GM23248 (cell line): ENCODE data around the gene DIAPH3. TPM values are rescaled to one million over a fixed set of nuclear protein-coding genes. Genes with fewer than 3 reads are reported as not detected.
"Not testable (repeated sequence)": the region's sequence is repeated elsewhere in the genome, so short reads cannot be mapped to it uniquely, and the experiment has no call there.

Experiments used
- DNase-seq: peaks from one replicate; pipeline ENCODE4 v3.0.0-alpha.2; 2015
- H2AFZ ChIP-seq: fragments of 200-600 bp; sonication (generic); 2 replicates; pipeline ENCODE4 v1.6.1; 2016; ENCODE audit warnings: antibody characterized with exemption
- H3F3A ChIP-seq: fragments of 200-600 bp; sonication (generic); 2 replicates; pipeline ENCODE4 v1.6.1; 2016; ENCODE audit warnings: mild to moderate bottlenecking, antibody characterized with exemption, mixed run types; ENCODE audit not compliant: insufficient read depth
- H3K27ac ChIP-seq: fragments of 200-600 bp; sonication (generic); 2 replicates; pipeline ENCODE4 v1.5.1; 2016; ENCODE audit warnings: mild to moderate bottlenecking
- H3K27me3 ChIP-seq: fragments of 200-600 bp; sonication (generic); replicated peaks from 2 replicates; pipeline ENCODE4 v1.6.1; 2016; ENCODE audit warnings: mild to moderate bottlenecking; ENCODE audit not compliant: insufficient read depth
- H3K36me3 ChIP-seq: fragments of 200-600 bp; sonication (generic); 2 replicates; pipeline ENCODE4 v1.6.1; 2016; ENCODE audit warnings: low read depth, mild to moderate bottlenecking
- H3K4me1 ChIP-seq: fragments of 200-600 bp; sonication (generic); 2 replicates; pipeline ENCODE4 v1.6.1; 2016; ENCODE audit warnings: mild to moderate bottlenecking; ENCODE audit not compliant: insufficient read depth
- H3K4me2 ChIP-seq: fragments of 200-600 bp; sonication (generic); one replicate; pipeline ENCODE4 v1.6.1; 2016; ENCODE audit warnings: mild to moderate bottlenecking; ENCODE audit not compliant: unreplicated experiment
- H3K4me3 ChIP-seq: fragments of 200-600 bp; sonication (generic); 2 replicates; pipeline ENCODE4 v1.5.1; 2016; ENCODE audit warnings: mild to moderate bottlenecking
- H3K79me2 ChIP-seq: fragments of 200-600 bp; sonication (generic); 2 replicates; pipeline ENCODE4 v1.6.1; 2016; ENCODE audit warnings: mild to moderate bottlenecking; ENCODE audit not compliant: insufficient read depth
- H3K9ac ChIP-seq: fragments of 200-600 bp; sonication (generic); 2 replicates; pipeline ENCODE4 v1.6.1; 2016; ENCODE audit warnings: mild to moderate bottlenecking
- H3K9me2 ChIP-seq: fragments of 200-600 bp; sonication (generic); 2 replicates; pipeline ENCODE4 v1.6.1; 2016; ENCODE audit warnings: mixed run types, mild to moderate bottlenecking, moderate library complexity; ENCODE audit not compliant: insufficient read depth
- H3K9me3 ChIP-seq: fragments of 200-600 bp; sonication (generic); one replicate; pipeline ENCODE4 v1.6.1; 2017; ENCODE audit warnings: low read depth
- H4K20me1 ChIP-seq: fragments of 200-600 bp; sonication (generic); 2 replicates; pipeline ENCODE4 v1.6.0; 2016; ENCODE audit not compliant: insufficient read depth
- EZH2 ChIP-seq: fragments of 200-600 bp; sonication (generic); IDR thresholded peaks from 2 replicates; pipeline ENCODE4 v1.6.1; 2018; ENCODE audit warnings: antibody characterized with exemption, mild to moderate bottlenecking; ENCODE audit not compliant: insufficient read depth, poor library complexity, severe bottlenecking
- EZH2phosphoT487 ChIP-seq: fragments of 200-600 bp; sonication (generic); IDR thresholded peaks from 2 replicates; pipeline ENCODE4 v1.6.1; 2018; ENCODE audit warnings: antibody characterized with exemption, moderate library complexity, mild to moderate bottlenecking, low read depth; ENCODE audit not compliant: insufficient read depth
- WGBS, 2 experiments: methylation state at CpG; one replicate each; pipeline ENCODE4 v1.1.6; 2015 to 2017; ENCODE audit warnings: low lambda C conversion rate in 2 of 2, low coverage in 1 of 2; ENCODE audit errors: missing lambda C conversion rate in 2 of 2; 5-methylcytosine and 5-hydroxymethylcytosine counted together
- in situ Hi-C: fragments of 300-500 bp; cut with MboI; formaldehyde crosslinking; loops from 2 replicates; pipeline ENCODE4 v1.15.0; 2020
- polyA plus RNA-seq: library from polyadenylated mRNA; unstranded; fragments of >200 nt; fragmentation: Nextera tagmentation; extraction: Ambion mirVana; gene quantifications from 2 replicates; pipeline ENCODE4 v1.2.1, GENCODE V29; 2016
- total RNA-seq: library from RNA; depleted of rRNA; stranded (reverse); fragments of >200 nt; shearing (Covaris generic); gene quantifications from 2 replicates; pipeline ENCODE4 v1.2.3, GENCODE V29; 2014

Gene DIAPH3
- total and polyA plus RNA-seq, 2 experiments from 2014 or later = 12.1 to 18.1 TPM

DNA sequence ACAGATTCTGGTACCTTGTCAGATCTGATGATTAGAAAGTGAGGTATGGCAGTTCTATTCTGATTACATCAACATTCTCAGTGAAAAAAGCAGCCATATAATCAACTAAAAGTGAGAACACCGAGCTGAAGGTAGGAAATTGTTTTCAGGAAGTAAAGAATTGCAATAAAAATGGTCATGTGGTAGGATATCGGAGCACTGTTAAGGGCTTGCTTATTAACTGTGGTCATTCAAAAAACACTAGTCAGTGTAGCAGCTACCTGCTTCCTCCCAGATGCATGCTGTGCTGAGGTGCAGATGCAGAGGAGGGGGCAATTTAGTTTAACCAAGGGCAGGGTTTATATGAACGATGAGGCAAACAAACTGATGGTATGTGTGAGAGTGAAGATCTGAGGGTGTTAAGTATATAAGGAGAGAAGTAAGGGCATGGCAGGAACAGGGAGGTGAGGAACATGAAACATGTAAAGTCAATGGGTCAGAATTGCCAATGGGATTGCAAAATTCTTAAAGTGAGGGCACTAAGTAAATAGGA, 111.9 kb downstream of the DIAPH3 start:
- DNase-seq = no peak
- no peaks in the 10 kb centered on the region for H3K27me3 ChIP-seq
- WGBS, 2 experiments = 83 to 90% methylated on average over 3 of the region's 3 CpGs
- in situ Hi-C loops = no loop called here
- H3K9me2 ChIP-seq = no peaks in the 10 kb centered on the region
- H3K27ac ChIP-seq = no peak overlapping the region
- H3K9ac ChIP-seq = no peak overlapping the region
- no peaks in the 10 kb centered on the region for H3F3A ChIP-seq
- H3K4me2 ChIP-seq = no peak overlapping the region
- no peak overlapping the region for H2AFZ ChIP-seq
- TF ChIP-seq EZH2phosphoT487 = no peak
- TF ChIP-seq EZH2 = no peak
- H3K9me3 ChIP-seq = no peaks in the 10 kb centered on the region
- H3K4me3 ChIP-seq = no peak overlapping the region
- no peaks in the 10 kb centered on the region for H3K36me3 ChIP-seq
- H3K4me1 ChIP-seq = no peaks in the 10 kb centered on the region
- H4K20me1 ChIP-seq = no peaks in the 10 kb centered on the region
- no peaks in the 10 kb centered on the region for H3K79me2 ChIP-seq

DNA sequence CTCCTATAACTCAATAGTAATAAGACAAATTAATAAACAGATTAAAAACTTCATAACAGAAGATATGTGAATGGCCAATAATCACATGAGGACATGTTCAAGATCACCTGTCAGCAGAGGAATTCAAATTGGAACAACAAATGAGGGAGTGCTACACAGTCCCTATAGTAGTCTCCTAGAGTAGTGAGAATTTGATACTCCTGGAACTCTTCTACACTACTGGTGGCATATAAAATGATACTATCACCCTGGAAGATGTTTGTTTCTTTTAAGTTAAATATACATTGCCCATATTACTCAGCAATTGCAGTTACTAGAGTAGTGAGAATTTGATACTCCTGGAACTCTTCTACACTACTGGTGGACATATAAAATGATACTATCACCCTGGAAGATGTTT, 115.4 kb downstream of the DIAPH3 start:
- DNase-seq, H3K79me2 ChIP-seq, H3K27ac ChIP-seq, H3K9ac ChIP-seq, H4K20me1 ChIP-seq, H3K4me2 ChIP-seq, H3F3A ChIP-seq, H3K4me3 ChIP-seq, H3K9me2 ChIP-seq, in situ Hi-C loops, H3K4me1 ChIP-seq, H3K27me3 ChIP-seq, H2AFZ ChIP-seq, H3K36me3 ChIP-seq, H3K9me3 ChIP-seq: not testable (repeated sequence)

GRCh38 chr13:60047918-60048317, 115.8 kb downstream of the DIAPH3 start:
- Histone ChIP-seq H3K4me3 (no peak overlapping the region), H3K27me3 (no peaks in the 10 kb centered on the region), H3K4me2 (no peak overlapping the region), H3K9me3 (no peaks in the 10 kb centered on the region), H3K27ac (no peak overlapping the region), H3F3A (no peaks in the 10 kb centered on the region), H4K20me1 (no peaks in the 10 kb centered on the region), H3K36me3 (no peaks in the 10 kb centered on the region), H3K9me2 (no peaks in the 10 kb centered on the region), H3K79me2 (no peaks in the 10 kb centered on the region), H3K4me1 (no peaks in the 10 kb centered on the region), H2AFZ (no peak overlapping the region), H3K9ac (no peak overlapping the region)
- in situ Hi-C loops = no loop called here
- WGBS, 2 experiments = 43 to 47% methylated on average over 3 of the region's 3 CpGs
- no peak for DNase-seq
- TF ChIP-seq EZH2phosphoT487 = no peak
- TF ChIP-seq EZH2 = no peak

GRCh38 chr13:60044321-60044720, 119.4 kb downstream of the DIAPH3 start:
- H4K20me1 ChIP-seq = no peaks in the 10 kb centered on the region
- H3K4me3 ChIP-seq = no peak overlapping the region
- WGBS, 2 experiments = 98 to 100% methylated on average over 4 of the region's 4 CpGs
- H3K4me1 ChIP-seq = no peaks in the 10 kb centered on the region
- no peaks in the 10 kb centered on the region for H3K9me3 ChIP-seq
- H3K79me2 ChIP-seq = no peaks in the 10 kb centered on the region
- DNase-seq = no peak
- TF ChIP-seq EZH2 = no peak
- in situ Hi-C loops = no loop called here
- no peaks in the 10 kb centered on the region for H3F3A ChIP-seq
- no peak overlapping the region for H3K4me2 ChIP-seq
- no peaks in the 10 kb centered on the region for H3K9me2 ChIP-seq
- no peak overlapping the region for H3K9ac ChIP-seq
- H3K27me3 ChIP-seq = no peaks in the 10 kb centered on the region
- H3K27ac ChIP-seq = no peak overlapping the region
- no peak overlapping the region for H2AFZ ChIP-seq
- no peaks in the 10 kb centered on the region for H3K36me3 ChIP-seq

GRCh38 chr13:60043262-60043661, 120.5 kb downstream of the DIAPH3 start:
- Histone ChIP-seq H3K9me3 (no peaks in the 10 kb centered on the region), H3K4me1 (no peaks in the 10 kb centered on the region), H3F3A (no peaks in the 10 kb centered on the region), H3K4me2 (no peak overlapping the region), H4K20me1 (no peaks in the 10 kb centered on the region), H3K4me3 (no peak overlapping the region), H2AFZ (peak overlapping the region; percentile 64), H3K36me3 (no peaks in the 10 kb centered on the region), H3K27ac (no peak overlapping the region), H3K79me2 (no peaks in the 10 kb centered on the region), H3K9me2 (no peaks in the 10 kb centered on the region), H3K27me3 (no peaks in the 10 kb centered on the region), H3K9ac (no peak overlapping the region)
- no peak for DNase-seq
- 48 to 53% methylated on average over 2 of the region's 2 CpGs for WGBS, 2 experiments
- in situ Hi-C loops = no loop called here
- no peak for TF ChIP-seq EZH2
- TF ChIP-seq EZH2phosphoT487 = no peak

- H2AFZ ChIP-seq, H4K20me1 ChIP-seq, H3K9me2 ChIP-seq, H3K4me3 ChIP-seq, H3K4me2 ChIP-seq, H3K4me1 ChIP-seq, DNase-seq, H3F3A ChIP-seq, in situ Hi-C loops, H3K27me3 ChIP-seq, H3K79me2 ChIP-seq, H3K36me3 ChIP-seq, H3K9ac ChIP-seq, H3K27ac ChIP-seq, H3K9me3 ChIP-seq: not testable (repeated sequence)
- 90 to 93% methylated on average over 10 of the region's 10 CpGs for WGBS, 2 experiments
These were observed 123.1 kb downstream of the DIAPH3 start for GRCh38 chr13:60040668-60041067.
